H1 (cell line): ENCODE results near the gene IKZF3. TPM values are rescaled to one million over a fixed set of nuclear protein-coding genes. Genes with fewer than 3 reads are reported as not detected.

Experiments used
- CTCF ChIA-PET: fragments of 300-600 bp; sonication (Branson Sonifier 250); formaldehyde crosslinking; loops from one replicate; lab custom pipeline; 2021; ENCODE audit not compliant: partially characterized antibody; lab: Charles Lee
- POLR2A ChIA-PET: fragments of 300-600 bp; sonication (Branson Sonifier 250); formaldehyde crosslinking; loops from one replicate; lab custom pipeline; 2021; ENCODE audit warnings: inconsistent platforms; ENCODE audit not compliant: partially characterized antibody; lab: Charles Lee
- DNase-seq, 2 experiments: peaks; one replicate each; pipeline versions ENCODE4 v3.0.0 to v3.0.0-alpha.2; 2010 to 2022; ENCODE audit warnings: low spot score in 2 of 2, low read depth in 1 of 2, mixed read lengths in 1 of 2
- FAIRE-seq: peaks from 2 replicates; lab custom pipeline; 2011; peaks lifted over from hg19 to GRCh38; lab: Jason Lieb, UNC
- H2AFZ ChIP-seq: 2 replicates; pipeline ENCODE4 v1.8.1; 2012; ENCODE audit warnings: low read length, inconsistent platforms
- H2AK5ac ChIP-seq: 2 replicates; pipeline ENCODE4 v1.6.1; 2013; ENCODE audit warnings: low read depth, low read length
- H2BK120ac ChIP-seq: replicated peaks from 2 replicates; pipeline ENCODE3; 2013; ENCODE audit warnings: low read depth, low read length, inconsistent platforms
- H2BK12ac ChIP-seq: 2 replicates; pipeline ENCODE4 v1.6.1; 2013; ENCODE audit warnings: low read depth, low read length
- H2BK15ac ChIP-seq: 2 replicates; pipeline ENCODE4 v1.6.1; 2013; ENCODE audit warnings: low read length
- H2BK20ac ChIP-seq: 2 replicates; pipeline ENCODE4 v1.6.1; 2013; ENCODE audit warnings: low read length
- H2BK5ac ChIP-seq: 2 replicates; pipeline ENCODE4 v1.6.1; 2013; ENCODE audit warnings: low read depth, low read length
- H3K14ac ChIP-seq: 2 replicates; pipeline ENCODE4 v1.6.1; 2013; ENCODE audit warnings: inconsistent platforms; ENCODE audit not compliant: insufficient read length
- H3K18ac ChIP-seq: 2 replicates; pipeline ENCODE4 v1.6.1; 2013; ENCODE audit warnings: low read length; ENCODE audit errors: extremely low read depth
- H3K23ac ChIP-seq: 2 replicates; pipeline ENCODE4 v1.6.1; 2013; ENCODE audit warnings: inconsistent platforms; ENCODE audit not compliant: insufficient read length
- H3K23me2 ChIP-seq: 2 replicates; pipeline ENCODE4 v1.6.1; 2013; ENCODE audit warnings: low read depth, low read length
- H3K27ac ChIP-seq: 2 replicates; pipeline ENCODE4 v1.6.1; 2011; ENCODE audit warnings: low read depth, low read length, inconsistent platforms
- H3K27me3 ChIP-seq, 4 experiments: replicated peaks in 1 of 4; 1 replicate in 1 of 4; 2 replicates in 3 of 4; pipeline versions ENCODE4 v1.6.1 to v1.8.1; 2011 to 2013; ENCODE audit warnings: low read length in 3 of 4, mild to moderate bottlenecking in 3 of 4, inconsistent platforms in 2 of 4, mixed read lengths in 2 of 4, moderate library complexity in 1 of 4; ENCODE audit not compliant: control insufficient read depth in 3 of 4, insufficient read depth in 3 of 4; ENCODE audit errors: extremely low read depth in 1 of 4
- H3K36me3 ChIP-seq, 4 experiments: 2 replicates each; pipeline versions ENCODE4 v1.6.1 to v1.8.1; 2011 to 2013; ENCODE audit warnings: mild to moderate bottlenecking in 4 of 4, low read length in 3 of 4, moderate library complexity in 2 of 4, control low read depth in 1 of 4, inconsistent platforms in 1 of 4; ENCODE audit not compliant: insufficient read depth in 4 of 4, control insufficient read depth in 2 of 4
- H3K4ac ChIP-seq: replicated peaks from 2 replicates; pipeline ENCODE3; 2013; ENCODE audit warnings: low read length, low read depth, mixed read lengths, inconsistent platforms; ENCODE audit not compliant: insufficient read length
- H3K4me1 ChIP-seq, 4 experiments: replicated peaks in 1 of 4; 1 replicate in 1 of 4; 2 replicates in 3 of 4; pipeline versions ENCODE4 v1.6.1 to v1.8.1; 2011 to 2013; ENCODE audit warnings: low read length in 3 of 4, inconsistent platforms in 2 of 4, mixed read lengths in 1 of 4; ENCODE audit not compliant: insufficient read depth in 4 of 4, control insufficient read depth in 3 of 4
- H3K4me2 ChIP-seq, 2 experiments: 2 replicates each; pipeline versions ENCODE4 v1.6.1 to v1.8.1; 2011 to 2013; ENCODE audit warnings: low read depth in 2 of 2, low read length in 2 of 2, control low read depth in 1 of 2, inconsistent platforms in 1 of 2, mild to moderate bottlenecking in 1 of 2; ENCODE audit not compliant: insufficient read depth in 1 of 2
- H3K4me3 ChIP-seq, 4 experiments: fragments of 200-600, 300-600 bp in 1 of 4; sonication (generic), shearing (Covaris generic), sonication (Bioruptor Twin) in 1 of 4; 2 replicates each; pipeline versions ENCODE4 v1.5.1 to v1.8.1; 2011 to 2016; ENCODE audit warnings: low read length in 4 of 4, low read depth in 3 of 4, control low read depth in 2 of 4, inconsistent platforms in 2 of 4, mild to moderate bottlenecking in 2 of 4, mixed read lengths in 1 of 4, moderate library complexity in 1 of 4; ENCODE audit not compliant: insufficient read depth in 2 of 4; ENCODE audit errors: extremely low read depth in 1 of 4
- H3K56ac ChIP-seq: replicated peaks from 2 replicates; pipeline ENCODE3; 2013; ENCODE audit warnings: low read depth, mild to moderate bottlenecking, mixed read lengths, low read length, inconsistent platforms; ENCODE audit not compliant: insufficient read length
- H3K79me1 ChIP-seq: 2 replicates; pipeline ENCODE4 v1.6.1; 2013; ENCODE audit warnings: low read depth, low read length, control low read depth
- H3K79me2 ChIP-seq, 2 experiments: 2 replicates each; pipeline versions ENCODE4 v1.6.1 to v1.8.1; 2012 to 2013; ENCODE audit warnings: low read length in 2 of 2, mild to moderate bottlenecking in 2 of 2, inconsistent platforms in 1 of 2; ENCODE audit not compliant: insufficient read depth in 2 of 2, control insufficient read depth in 1 of 2
- H3K9ac ChIP-seq, 4 experiments: replicated peaks in 1 of 4; 1 replicate in 1 of 4; 2 replicates in 3 of 4; pipeline versions ENCODE4 v1.6.1 to v1.8.1; 2011 to 2013; ENCODE audit warnings: low read depth in 3 of 4, low read length in 3 of 4, control low read depth in 2 of 4, mild to moderate bottlenecking in 2 of 4, moderate library complexity in 2 of 4, inconsistent platforms in 1 of 4; ENCODE audit errors: extremely low read depth in 1 of 4
- H3K9me3 ChIP-seq, 2 experiments: 2 replicates each; pipeline versions ENCODE4 v1.6.1 to v1.8.1; 2012 to 2013; ENCODE audit warnings: mild to moderate bottlenecking in 2 of 2, moderate library complexity in 2 of 2, control low read depth in 1 of 2, inconsistent platforms in 1 of 2, low read depth in 1 of 2, low read length in 1 of 2, mixed read lengths in 1 of 2; ENCODE audit not compliant: insufficient read depth in 2 of 2
- H4K20me1 ChIP-seq, 2 experiments: replicated peaks in 1 of 2; 2 replicates each; pipeline versions ENCODE3 to v1.8.1; 2011 to 2013; ENCODE audit warnings: inconsistent platforms in 2 of 2, low read length in 2 of 2, mild to moderate bottlenecking in 1 of 2; ENCODE audit not compliant: insufficient read depth in 2 of 2, control insufficient read depth in 1 of 2
- H4K5ac ChIP-seq: 2 replicates; pipeline ENCODE4 v1.6.1; 2013; ENCODE audit warnings: low read length, low read depth, mixed read lengths, inconsistent platforms; ENCODE audit not compliant: insufficient read length
- H4K8ac ChIP-seq: 2 replicates; pipeline ENCODE4 v1.8.0; 2013; ENCODE audit warnings: mild to moderate bottlenecking, moderate library complexity, low read length, inconsistent platforms; ENCODE audit not compliant: insufficient read depth; ENCODE audit errors: extremely low read depth
- H4K91ac ChIP-seq: replicated peaks from 2 replicates; pipeline ENCODE3; 2013; ENCODE audit warnings: low read length, mixed read lengths, inconsistent platforms; ENCODE audit not compliant: insufficient read length
- BRCA1 ChIP-seq: IDR thresholded peaks from 2 replicates; pipeline ENCODE4 v1.6.1; 2012; ENCODE audit warnings: low read depth, low read length, improper control_type of control experiment
- EGR1 ChIP-seq: IDR thresholded peaks from 2 replicates; pipeline ENCODE4 v1.6.1; 2011; ENCODE audit warnings: low read depth, low read length, borderline replicate concordance
- HDAC2 ChIP-seq, 2 experiments: fragments of 300-600 bp in 1 of 2; sonication (generic) in 1 of 2; IDR thresholded peaks; 2 replicates each; pipeline ENCODE4 v1.6.1; 2011 to 2012; ENCODE audit warnings: low read depth in 2 of 2, low read length in 2 of 2, mild to moderate bottlenecking in 2 of 2, moderate library complexity in 2 of 2, borderline replicate concordance in 1 of 2, inconsistent platforms in 1 of 2
- POLR2AphosphoS5 ChIP-seq: IDR thresholded peaks from 2 replicates; pipeline ENCODE4 v1.6.1; 2011; ENCODE audit warnings: low read depth, low read length
- POU5F1 ChIP-seq: IDR thresholded peaks from 2 replicates; pipeline ENCODE4 v1.6.1; 2011; ENCODE audit warnings: low read depth, mild to moderate bottlenecking, low read length, moderate library complexity
- RAD21 ChIP-seq, 2 experiments: IDR thresholded peaks in 1 of 2; conservative IDR thresholded peaks in 1 of 2; 2 replicates each; pipeline ENCODE4 v1.6.1; 2011; ENCODE audit warnings: low read depth in 2 of 2, low read length in 2 of 2, improper control_type of control experiment in 1 of 2, inconsistent platforms in 1 of 2, mild to moderate bottlenecking in 1 of 2, moderate library complexity in 1 of 2
- SIX5 ChIP-seq: IDR thresholded peaks from 2 replicates; pipeline ENCODE4 v1.6.1; 2011; ENCODE audit warnings: mild to moderate bottlenecking, low read depth, low read length
- SP1 ChIP-seq: IDR thresholded peaks from 2 replicates; pipeline ENCODE4 v1.6.1; 2011; ENCODE audit warnings: low read depth, low read length
- SP4 ChIP-seq: IDR thresholded peaks from 2 replicates; pipeline ENCODE4 v1.6.1; 2012; ENCODE audit warnings: low read length, inconsistent platforms
- SRF ChIP-seq: IDR thresholded peaks from 2 replicates; pipeline ENCODE4 v1.6.1; 2011; ENCODE audit warnings: mild to moderate bottlenecking, low read depth, low read length, moderate library complexity
- TCF12 ChIP-seq: IDR thresholded peaks from 2 replicates; pipeline ENCODE4 v1.6.1; 2011; ENCODE audit warnings: low read depth, mild to moderate bottlenecking, low read length
- WGBS, 2 experiments: shearing (Covaris generic) in 1 of 2; methylation state at CpG; one replicate each; pipeline versions ENCODE4 v1.1.6 to v1.1.7; 2013 to 2015; ENCODE audit warnings: low lambda C conversion rate in 2 of 2, mixed read lengths in 2 of 2, inconsistent platforms in 1 of 2, low coverage in 1 of 2, missing lambda C conversion rate in 1 of 2; ENCODE audit not compliant: insufficient replicate concordance in 2 of 2, insufficient coverage in 1 of 2, insufficient read length in 1 of 2; ENCODE audit errors: extremely low coverage in 1 of 2, missing lambda C conversion rate in 1 of 2; 5-methylcytosine and 5-hydroxymethylcytosine counted together
- polyA plus RNA-seq, 7 experiments: library from polyadenylated mRNA; depleted of rRNA in 3 of 7; stranded (reverse) in 5 of 7; unstranded in 2 of 7; fragments of >200 nt in 5 of 7; fragments of 200-250 nt in 2 of 7; gene quantifications; 1 replicate in 5 of 7; 2 replicates in 1 of 7; 4 replicates in 1 of 7; pipeline versions ENCODE4 v1.2.1 to v1.2.3, GENCODE V29; 2011 to 2013; ENCODE audit warnings: missing spikeins in 2 of 7, mixed read lengths in 2 of 7
- total RNA-seq: library from RNA; stranded (reverse); fragmentation: NEBNext Ultra II Directional; extraction: Animal tissue kit (Norgen Biotek cat#: 25700); gene quantifications from 2 replicates; pipeline ENCODE4 v1.2.1, GENCODE V29; 2021

Gene IKZF3
- total and polyA plus RNA-seq, 2 of the 8 experiments (the other 6 are each of a cell fraction or from before 2014, with no cell fraction given), result 0.23 to 0.56 TPM

DNA sequence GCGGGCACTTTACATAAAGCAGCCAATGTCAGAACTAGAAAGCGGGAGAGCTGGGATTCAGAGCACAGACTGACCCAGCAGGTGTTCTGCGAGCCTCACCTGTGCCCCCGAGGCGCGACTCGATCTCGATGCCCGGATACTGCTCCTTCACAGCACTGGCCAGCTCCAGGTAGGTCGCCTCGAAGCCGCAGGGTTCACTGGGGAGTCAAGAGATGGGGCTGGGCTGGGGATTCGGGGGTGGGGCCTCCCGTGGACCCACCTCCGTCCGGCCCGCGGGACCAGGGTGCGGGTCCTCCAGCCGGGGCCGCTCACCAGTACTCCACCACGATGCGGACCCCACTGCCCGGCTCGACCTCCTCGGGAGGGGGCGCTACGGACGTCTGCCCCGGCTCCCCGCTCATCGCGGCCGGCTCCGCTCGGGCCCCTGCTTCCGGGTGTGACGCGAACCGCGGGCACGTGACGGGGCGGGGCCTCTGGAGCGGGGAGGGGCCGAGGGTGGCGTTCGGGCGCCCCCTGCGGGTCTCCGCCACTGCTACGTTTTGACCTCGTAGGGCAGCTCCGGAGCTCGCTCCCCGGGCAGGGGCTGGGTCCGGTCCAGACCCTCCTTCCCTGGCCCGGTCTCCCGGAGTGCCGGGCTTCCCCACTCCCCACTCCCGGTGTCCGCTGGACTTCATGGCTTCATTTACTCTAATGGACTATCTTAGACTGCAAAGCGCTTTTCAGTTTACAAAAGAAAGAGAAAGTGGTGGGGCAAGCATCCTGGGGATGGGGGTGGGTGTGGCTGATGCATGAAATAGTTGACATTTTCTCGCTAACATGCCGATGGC is 133.8 kb downstream of the IKZF3 start, which contains the start of gene MIEN1:
TSS of gene MIEN1 (minus strand) at position 438 of the 827 bp plus-strand sequence. CDS start at position 401, 37 bp downstream.
- no peaks in the 10 kb centered on the region for H3K79me2 ChIP-seq
- H3K27ac ChIP-seq, result peak within 1 kb of the TSS; percentile 1; the same call in 1 of the 2 replicates
- H2BK15ac ChIP-seq, result peak within 1 kb of the TSS; percentile 10; the same call in 1 of the 2 replicates
- peak within 1 kb of the TSS; percentile 55 to 72 (median 61) for H3K4me3 ChIP-seq
- peak within 1 kb of the TSS; percentile 27 for H3K18ac ChIP-seq
- H4K8ac ChIP-seq, result peak within 1 kb of the TSS; percentile 94; the same call in 1 of the 2 replicates
- no peaks in the 10 kb centered on the region for H3K27me3 ChIP-seq
- H3K4me1 ChIP-seq, result peaks cover 0 to 4% (median 0%) of the 10 kb centered on the region in 4 experiments; a peak in 2 of 7 replicates
- no peak within 1 kb of the TSS for H4K91ac ChIP-seq
- no peak within 1 kb of the TSS for H3K14ac ChIP-seq
- H2BK20ac ChIP-seq, result 0 out of 2 replicates have a peak within 1 kb of the TSS, but pooled peaks have one; percentile 72
- H3K23me2 ChIP-seq, result peaks cover 5% of the 10 kb centered on the region; the same call in 1 of the 2 replicates
- no peaks in the 10 kb centered on the region for H3K79me1 ChIP-seq
- FAIRE-seq, result no peak
- peak within 1 kb of the TSS; percentile 83; the same call in 1 of the 2 replicates for H2BK5ac ChIP-seq
- H4K5ac ChIP-seq, result peak within 1 kb of the TSS; percentile 53
- DNase-seq, result peak; percentile 74 to 100
- H3K9ac ChIP-seq, result peak within 1 kb of the TSS; percentile 41 to 65 (median 58); a peak in 6 of 7 replicates
- no peaks in the 10 kb centered on the region for H3K9me3 ChIP-seq
- H2BK12ac ChIP-seq, result peak within 1 kb of the TSS; percentile 92; the same call in 1 of the 2 replicates
- no peak within 1 kb of the TSS for H3K4ac ChIP-seq
- 7% methylated on average over 49 of the region's 65 CpGs; no CpG with 5 or more reads in 1 of the 2 experiments for WGBS, 2 experiments
- H3K36me3 ChIP-seq, result peaks cover 6 to 33% (median 21%) of the 10 kb centered on the region in 4 experiments
- peak within 1 kb of the TSS; percentile 67 to 73 for H3K4me2 ChIP-seq
- no peak within 1 kb of the TSS for H3K56ac ChIP-seq
- CTCF ChIA-PET, result interaction anchor here (0.6 to 5.3 kb wide), 36 partner anchors 9 to 285 kb away, joined by 3 to 50 read pairs (median 6); partner anchors contain the start of genes CSF3, ERBB2, PGAP3 and STARD3
- H2AFZ ChIP-seq, result no peak within 1 kb of the TSS
- H3K23ac ChIP-seq, result no peak within 1 kb of the TSS
- POLR2A ChIA-PET, result interaction anchor here (0.6 to 5.4 kb wide), 28 partner anchors 8 to 370 kb away, joined by 3 to 54 read pairs (median 5); partner anchors contain the start of genes ERBB2, NR1D1, PGAP3 and PNMT
- no peak within 1 kb of the TSS for H2BK120ac ChIP-seq
- H2AK5ac ChIP-seq, result no peak within 1 kb of the TSS
- H4K20me1 ChIP-seq, result peaks cover 3 to 9% of the 10 kb centered on the region in 2 experiments
- TF ChIP-seq POLR2AphosphoS5, result peak; percentile 89
- peak; percentile 81; the same call in 1 of the 2 replicates for TF ChIP-seq SP4
- no peak for TF ChIP-seq SIX5
- TF ChIP-seq SP1, result peak; percentile 74
- peak; percentile 18; the same call in 1 of the 2 replicates for TF ChIP-seq EGR1
- TF ChIP-seq RAD21 (IDR thresholded peaks at IDR 0.05 in 1 of 2, conservative IDR thresholded peaks at IDR 0.05 in 1 of 2; ENCODE audit: low read depth in 2 of 2, low read length in 2 of 2), result peak; percentile 47 to 56
- 0 out of 2 replicates have a peak, but pooled peaks have one; percentile 1 for TF ChIP-seq SRF
- no peak for TF ChIP-seq TCF12
- no peak for TF ChIP-seq HDAC2 (IDR thresholded peaks at IDR 0.05; ENCODE audit: borderline replicate concordance in 1 of 2, low read depth in 2 of 2, low read length in 2 of 2)
- no peak for TF ChIP-seq BRCA1
- no peak for TF ChIP-seq POU5F1
